ENCODE measurements around the gene LYPLAL1. TPM values are rescaled to one million over a fixed set of nuclear protein-coding genes. Genes with fewer than 3 reads are reported as not detected.

LYPLAL1 gene
- total RNA-seq (10 to 100 TPM; 13.6 to 31.9 (median 27.8) TPM), polyA plus RNA-seq (10 to 100 TPM; 26.0 to 42.5 (median 30.3) TPM)
- long read RNA-seq, donor 1, transcript LYPLAL1-202 (5 exons, 1,898 nt) = major isoform, 6 of 10 reads
- long read RNA-seq, donor 1, partial matches to known transcripts = 0 of 10 reads
- long read RNA-seq, donor 1, other reads (novel, unspliced or antisense) = 0 of 10 reads
- long read RNA-seq, donor 2, transcript LYPLAL1-202 (5 exons, 1,898 nt) = major isoform, 6 of 7 reads
- long read RNA-seq, donor 2, partial matches to known transcripts = 0 of 7 reads
- long read RNA-seq, donor 2, other reads (novel, unspliced or antisense) = 0 of 7 reads

GRCh38 chr1:219173758-219174459, at the start of gene LYPLAL1:
TSS of gene LYPLAL1 (plus strand) at chr1:219173878. CDS start at chr1:219173891, 13 bp downstream.
- H3K4me1 ChIP-seq = peaks cover 13 to 58% (median 30%) of the 10 kb centered on the region in 6 donors
- no peaks in the 10 kb centered on the region for H3K27me3 ChIP-seq (replicated peaks in 1 of 7)
- no peaks in the 10 kb centered on the region for H3K36me3 ChIP-seq
- intact Hi-C loops (cut with DNase I; ENCODE audit: low total_unique reads) = no loop called here
- peak within 1 kb of the TSS; percentile 59 to 88 (median 72) for H3K4me3 ChIP-seq
- 0 to 1% (median 0%) methylated on average over 32 to 48 of the region's 48 CpGs for WGBS, 5 donors
- H3K27ac ChIP-seq = peak within 1 kb of the TSS; percentile 81 to 92 (median 92)
- TF ChIP-seq POLR2A (IDR thresholded peaks at IDR 0.05) (peak; percentile 23 to 75 (median 43)), POLR2AphosphoS5 (IDR thresholded peaks at IDR 0.05) (peak; percentile 96 to 98 (median 98)), CTCF (IDR thresholded peaks at IDR 0.05 in 8 of 11, conservative IDR thresholded peaks at IDR 0.05 in 3 of 11) (peak in 2 of 11 experiments; percentile 19 to 29)
- DNase-seq = peak; percentile 98
- no peaks in the 10 kb centered on the region for H3K9me3 ChIP-seq

GRCh38 chr1:219124163-219124562, 49.5 kb upstream of the LYPLAL1 start:
- TF ChIP-seq POLR2A (IDR thresholded peaks at IDR 0.05) (no peak), POLR2AphosphoS5 (IDR thresholded peaks at IDR 0.05) (no peak), CTCF (IDR thresholded peaks at IDR 0.05 in 8 of 11, conservative IDR thresholded peaks at IDR 0.05 in 3 of 11) (no peak)
- Histone ChIP-seq H3K36me3 (no peaks in the 10 kb centered on the region), H3K4me1 (peaks cover 0 to 7% (median 0%) of the 10 kb centered on the region in 6 donors), H3K9me3 (no peaks in the 10 kb centered on the region), H3K4me3 (no peak overlapping the region), H3K27me3 (replicated peaks in 1 of 7) (no peaks in the 10 kb centered on the region), H3K27ac (no peak overlapping the region)
- intact Hi-C loops (cut with DNase I; ENCODE audit: low total_unique reads) = no loop called here
- DNase-seq = no peak
- WGBS, 5 donors = 87 to 96% (median 93%) methylated on average over 5 of the region's 5 CpGs

GRCh38 chr1:219125342-219125741, 48.3 kb upstream of the LYPLAL1 start:
- intact Hi-C loops (cut with DNase I; ENCODE audit: low total_unique reads) = no loop called here
- Histone ChIP-seq H3K4me1 (peaks cover 0 to 7% (median 0%) of the 10 kb centered on the region in 6 donors), H3K27ac (no peak overlapping the region)

More at GRCh38 chr1:219125342-219125741, 48.3 kb upstream of the LYPLAL1 start:
- Histone ChIP-seq H3K9me3 (no peaks in the 10 kb centered on the region), H3K4me3 (no peak overlapping the region), H3K36me3 (no peaks in the 10 kb centered on the region), H3K27me3 (replicated peaks in 1 of 7) (no peaks in the 10 kb centered on the region)
- no peak for TF ChIP-seq CTCF (IDR thresholded peaks at IDR 0.05 in 8 of 11, conservative IDR thresholded peaks at IDR 0.05 in 3 of 11)
- TF ChIP-seq POLR2AphosphoS5 (IDR thresholded peaks at IDR 0.05) = no peak
- TF ChIP-seq POLR2A (IDR thresholded peaks at IDR 0.05) = no peak
- DNase-seq = no peak
- WGBS, 5 donors = 91 to 96% (median 93%) methylated on average over 4 of the region's 4 CpGs
